Activated naive CD8-positive, alpha-beta T cell treated with anti-CD3 and anti-CD28 coated beads, Interleukin-2, amount 10 ng/mL, durations not matched to agents 7 days and 5 days (primary cell): Measurements from ENCODE around the gene LPAR2. TPM values are rescaled to one million over a fixed set of nuclear protein-coding genes. Genes with fewer than 3 reads are reported as not detected.
"Not testable (repeated sequence)": the region's sequence is repeated elsewhere in the genome, so short reads cannot be mapped to it uniquely, and the experiment has no call there.

ENCODE experiments used
- ATAC-seq: fragments of 150-1000 bp; cut with Tn5 transposase; one replicate; pipeline ENCODE4 v1.10.0; 2021; ENCODE audit warnings: low read depth, moderate library complexity
- POLR2A ChIA-PET: fragments of 350-600 bp; sonication (Branson Sonifier 250); formaldehyde crosslinking; loops from one replicate; lab custom pipeline; 2021; ENCODE audit warnings: antibody characterized with exemption; lab: Charles Lee
- DNase-seq: peaks from one replicate; pipeline ENCODE4 v3.0.0; 2021
- H3K27ac Mint-ChIP-seq: one replicate; pipeline ENCODE4 v1.8.0; 2022; ENCODE audit warnings: mild to moderate bottlenecking, mixed read lengths
- H3K27me3 Mint-ChIP-seq: one replicate; pipeline ENCODE4 v1.8.0; 2022; ENCODE audit warnings: mild to moderate bottlenecking, moderate library complexity, mixed read lengths
- H3K36me3 Mint-ChIP-seq: one replicate; pipeline ENCODE4 v1.8.0; 2021; ENCODE audit warnings: mild to moderate bottlenecking, mixed read lengths
- H3K4me1 Mint-ChIP-seq: one replicate; pipeline ENCODE4 v1.8.0; 2021; ENCODE audit warnings: mixed read lengths
- H3K4me3 Mint-ChIP-seq: one replicate; pipeline ENCODE4 v1.8.0; 2022; ENCODE audit warnings: mild to moderate bottlenecking, moderate library complexity, mixed read lengths
- H3K9me3 Mint-ChIP-seq: one replicate; pipeline ENCODE4 v1.8.0; 2021; ENCODE audit warnings: mixed read lengths
- total RNA-seq, 2 experiments: library from RNA; stranded (reverse); gene quantifications; one replicate each; pipeline ENCODE4 v1.2.3, GENCODE V29; 2021

The LPAR2 gene
- total RNA-seq, 2 experiments from 2014 or later: 73.6 to 73.8 TPM

GRCh38 chr19:19598728-19599451 is 29.1 kb downstream of the LPAR2 start:
- H3K36me3 Mint-ChIP-seq: peaks cover 28% of the 10 kb centered on the region

DNA sequence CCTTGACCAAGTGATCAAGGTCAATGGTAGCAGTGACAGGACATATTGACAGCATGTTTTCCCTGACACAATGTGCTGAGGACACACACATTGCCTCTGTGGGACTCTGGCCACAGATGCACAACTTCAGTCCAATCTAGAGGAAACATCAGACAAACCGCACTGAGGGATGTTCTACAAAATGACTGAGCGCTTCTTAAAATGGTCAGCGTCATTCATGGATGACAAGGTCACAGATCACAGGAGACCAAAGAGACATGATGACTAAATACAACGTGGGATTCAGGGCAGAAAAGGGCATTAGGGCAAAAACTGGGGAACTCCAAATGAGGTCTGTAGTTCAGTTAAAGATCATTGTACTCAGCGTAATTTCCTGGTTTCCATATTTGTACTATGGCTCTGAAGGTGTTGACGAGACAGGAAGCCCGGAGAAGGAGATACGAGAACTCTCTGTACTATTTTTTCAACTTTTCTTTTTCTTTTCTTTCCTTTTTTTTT is 30.2 kb downstream of the LPAR2 start:
- Mint-ChIP-seq H3K4me3 (peak overlapping the region; percentile 64), H3K36me3 (peaks cover 30% of the 10 kb centered on the region), H3K4me1 (peaks cover 63% of the 10 kb centered on the region), H3K27me3 (no peaks in the 10 kb centered on the region), H3K9me3 (no peaks in the 10 kb centered on the region), H3K27ac (peak overlapping the region; percentile 96)
- ATAC-seq (peak; percentile 63), DNase-seq (no peak)
- POLR2A ChIA-PET: interaction anchor here (0.5 to 3.4 kb wide), 9 partner anchors 8 to 224 kb away, joined by 3 to 37 read pairs (median 4); partner anchors contain the start of genes LPAR2, PBX4, ZNF101 and ZNF506

More at GRCh38 chr19:19598728-19599451, 29.1 kb downstream of the LPAR2 start:
- not testable (repeated sequence) for H3K27me3 Mint-ChIP-seq, H3K9me3 Mint-ChIP-seq
- peak; percentile 76 for ATAC-seq
- Mint-ChIP-seq H3K4me3 (peak overlapping the region; percentile 64), H3K27ac (peak overlapping the region; percentile 96), H3K4me1 (peaks cover 71% of the 10 kb centered on the region)
- POLR2A ChIA-PET: interaction anchor here (0.6 to 3.4 kb wide), 14 partner anchors 9 to 223 kb away, joined by 3 to 37 read pairs (median 4); partner anchors contain the start of genes LPAR2, PBX4, ZNF101 and ZNF506
- peak; percentile 68 for DNase-seq

GRCh38 chr19:19595171-19595701 is 32.8 kb downstream of the LPAR2 start:
- Mint-ChIP-seq H3K36me3 (peaks cover 32% of the 10 kb centered on the region), H3K27me3 (no peaks in the 10 kb centered on the region), H3K9me3 (no peaks in the 10 kb centered on the region), H3K4me1 (peaks cover 63% of the 10 kb centered on the region), H3K4me3 (no peak overlapping the region), H3K27ac (peak overlapping the region; percentile 75)
- DNase-seq (no peak), ATAC-seq (no peak)
- POLR2A ChIA-PET: no interaction called here

- no peak for ATAC-seq
- Mint-ChIP-seq H3K27ac (no peak overlapping the region), H3K9me3 (no peaks in the 10 kb centered on the region), H3K36me3 (peaks cover 35% of the 10 kb centered on the region), H3K4me3 (no peak overlapping the region), H3K27me3 (no peaks in the 10 kb centered on the region), H3K4me1 (peaks cover 69% of the 10 kb centered on the region)
- DNase-seq: no peak
- POLR2A ChIA-PET: interaction anchor here (0.8 kb wide), 1 partner anchor 10 kb away, joined by 3 read pairs; no protein-coding TSS in a partner anchor
Observed at GRCh38 chr19:19594381-19594780, 33.6 kb downstream of the LPAR2 start.

GRCh38 chr19:19592690-19593089 is 35.3 kb downstream of the LPAR2 start:
- no peak overlapping the region for H3K4me3 Mint-ChIP-seq
- no peaks in the 10 kb centered on the region for H3K27me3 Mint-ChIP-seq
- no peak for DNase-seq
- peak overlapping the region; percentile 73 for H3K27ac Mint-ChIP-seq
- H3K9me3 Mint-ChIP-seq: no peaks in the 10 kb centered on the region
- peaks cover 67% of the 10 kb centered on the region for H3K4me1 Mint-ChIP-seq
- no peak for ATAC-seq
- POLR2A ChIA-PET: no interaction called here
- H3K36me3 Mint-ChIP-seq: peaks cover 46% of the 10 kb centered on the region

- H3K36me3 Mint-ChIP-seq: peaks cover 39% of the 10 kb centered on the region
- H3K4me3 Mint-ChIP-seq: peak overlapping the region; percentile 67
- H3K9me3 Mint-ChIP-seq: no peaks in the 10 kb centered on the region
- POLR2A ChIA-PET: interaction anchor here (0.9 to 2.9 kb wide), 5 partner anchors 8 to 36 kb away, joined by 3 to 37 read pairs (median 5); partner anchors contain the start of gene PBX4
- peaks cover 57% of the 10 kb centered on the region for H3K4me1 Mint-ChIP-seq
- H3K27me3 Mint-ChIP-seq: no peaks in the 10 kb centered on the region
- peak overlapping the region; percentile 95 for H3K27ac Mint-ChIP-seq
- ATAC-seq (peak; percentile 80), DNase-seq (no peak)
Observed at GRCh38 chr19:19591133-19591825, 36.7 kb downstream of the LPAR2 start.

GRCh38 chr19:19588546-19588945 is 39.5 kb downstream of the LPAR2 start:
- POLR2A ChIA-PET: interaction anchor here (2.0 to 2.9 kb wide), 3 partner anchors 10 to 38 kb away, joined by 10 to 37 read pairs (median 12); no protein-coding TSS in a partner anchor
- H3K27me3 Mint-ChIP-seq: no peaks in the 10 kb centered on the region
- no peaks in the 10 kb centered on the region for H3K9me3 Mint-ChIP-seq
- DNase-seq (no peak), ATAC-seq (no peak)
- peaks cover 50% of the 10 kb centered on the region for H3K4me1 Mint-ChIP-seq
- peaks cover 39% of the 10 kb centered on the region for H3K36me3 Mint-ChIP-seq
- H3K27ac Mint-ChIP-seq: peak overlapping the region; percentile 84
- H3K4me3 Mint-ChIP-seq: peak overlapping the region; percentile 40

DNA sequence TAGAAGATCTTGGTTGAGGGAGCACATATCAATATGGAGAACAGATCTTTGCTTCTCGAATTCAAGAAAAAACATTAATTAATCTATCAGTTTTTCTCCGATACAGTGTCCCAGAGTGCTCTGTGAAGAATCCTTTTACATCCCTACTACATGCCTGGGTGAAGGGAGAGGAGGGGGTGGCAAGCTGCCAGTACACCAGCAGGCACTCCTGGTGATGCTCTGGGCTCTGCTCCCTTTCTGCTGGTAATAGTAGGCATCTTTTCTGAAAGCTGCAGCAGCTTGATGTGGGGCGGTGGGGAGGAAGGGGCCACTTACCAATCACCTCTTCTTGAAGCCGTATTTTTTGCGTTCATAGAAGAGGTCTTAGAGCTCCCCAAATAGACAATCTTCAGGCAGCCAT is 40.2 kb downstream of the LPAR2 start:
- Mint-ChIP-seq H3K36me3 (peaks cover 34% of the 10 kb centered on the region), H3K27me3 (no peaks in the 10 kb centered on the region), H3K27ac (peak overlapping the region; percentile 84), H3K9me3 (no peaks in the 10 kb centered on the region), H3K4me1 (peaks cover 51% of the 10 kb centered on the region), H3K4me3 (peak overlapping the region; percentile 36)
- DNase-seq (no peak), ATAC-seq (no peak)
- POLR2A ChIA-PET: interaction anchor here (0.8 to 2.9 kb wide), 2 partner anchors 11 to 39 kb away, joined by 4 to 12 read pairs; no protein-coding TSS in a partner anchor

GRCh38 chr19:19584356-19584755 is 43.7 kb downstream of the LPAR2 start:
- no peak for ATAC-seq
- H3K36me3 Mint-ChIP-seq: peaks cover 22% of the 10 kb centered on the region

DNA sequence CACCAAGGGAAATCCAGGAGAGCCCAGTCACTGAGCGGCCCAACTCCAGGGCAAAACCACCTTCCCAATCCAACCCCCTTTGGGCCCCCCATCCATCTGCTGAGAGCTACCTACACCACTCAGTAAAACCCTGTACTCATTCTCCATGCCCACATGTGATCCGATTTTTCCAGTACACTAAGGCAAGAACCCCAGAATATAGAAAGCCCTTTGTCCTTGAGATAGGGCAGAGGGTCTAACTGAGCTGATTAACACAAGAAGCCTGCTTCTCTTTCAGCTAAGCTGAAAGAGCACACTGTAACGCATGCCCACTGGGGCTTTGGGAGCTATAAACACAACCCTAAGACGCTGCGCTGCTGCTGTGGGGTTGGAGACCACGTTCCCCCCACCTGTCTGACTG is 45.5 kb downstream of the LPAR2 start:
- Mint-ChIP-seq H3K27me3 (no peaks in the 10 kb centered on the region), H3K27ac (no peak overlapping the region), H3K4me3 (no peak overlapping the region), H3K4me1 (peaks cover 24% of the 10 kb centered on the region), H3K36me3 (peaks cover 11% of the 10 kb centered on the region), H3K9me3 (no peaks in the 10 kb centered on the region)
- DNase-seq (no peak), ATAC-seq (no peak)
- POLR2A ChIA-PET: no interaction called here

More at GRCh38 chr19:19584356-19584755, 43.7 kb downstream of the LPAR2 start:
- no peak for DNase-seq
- Mint-ChIP-seq H3K27me3 (no peaks in the 10 kb centered on the region), H3K27ac (peak overlapping the region; percentile 21), H3K9me3 (no peaks in the 10 kb centered on the region), H3K4me1 (peaks cover 35% of the 10 kb centered on the region), H3K4me3 (no peak overlapping the region)
- POLR2A ChIA-PET: no interaction called here

- H3K27ac Mint-ChIP-seq: peak overlapping the region; percentile 61
- H3K36me3 Mint-ChIP-seq: peaks cover 11% of the 10 kb centered on the region
- no peak for ATAC-seq
- POLR2A ChIA-PET: no interaction called here
- H3K4me3 Mint-ChIP-seq: no peak overlapping the region
- H3K9me3 Mint-ChIP-seq: no peaks in the 10 kb centered on the region
- no peaks in the 10 kb centered on the region for H3K27me3 Mint-ChIP-seq
- H3K4me1 Mint-ChIP-seq: peaks cover 24% of the 10 kb centered on the region
- DNase-seq: no peak
Observed at GRCh38 chr19:19581391-19581790, 46.6 kb downstream of the LPAR2 start.

GRCh38 chr19:19580418-19580817 is 47.6 kb downstream of the LPAR2 start:
- no peaks in the 10 kb centered on the region for H3K9me3 Mint-ChIP-seq
- peak overlapping the region; percentile 57 for H3K27ac Mint-ChIP-seq
- no peaks in the 10 kb centered on the region for H3K27me3 Mint-ChIP-seq
- peaks cover 23% of the 10 kb centered on the region for H3K4me1 Mint-ChIP-seq
- peaks cover 9% of the 10 kb centered on the region for H3K36me3 Mint-ChIP-seq
- DNase-seq: no peak
- no peak overlapping the region for H3K4me3 Mint-ChIP-seq
- no peak for ATAC-seq
- POLR2A ChIA-PET: interaction anchor here (0.8 to 1.0 kb wide), 3 partner anchors 11 to 40 kb away, joined by 3 to 5 read pairs (median 3); no protein-coding TSS in a partner anchor
